HCEC 1CT (cell line): ENCODE data around the gene DET1.

Experiments used
- DNase-seq: peaks from one replicate; pipeline ENCODE4 v3.0.0-alpha.2; 2017

The DET1 gene

GRCh38 chr15:88463870-88464532 lies 82.5 kb downstream of the DET1 start:
- no peak for DNase-seq
